ENCODE results near the gene BACH2. TPM values are rescaled to one million over a fixed set of nuclear protein-coding genes. Genes with fewer than 3 reads are reported as not detected.

Gene BACH2
- total and polyA plus RNA-seq, 10 of the 15 experiments (the other 5 are each of a cell fraction or from before 2014, with no cell fraction given) = 0.03 to 0.28 (median 0.04) TPM; not detected in 3

DNA sequence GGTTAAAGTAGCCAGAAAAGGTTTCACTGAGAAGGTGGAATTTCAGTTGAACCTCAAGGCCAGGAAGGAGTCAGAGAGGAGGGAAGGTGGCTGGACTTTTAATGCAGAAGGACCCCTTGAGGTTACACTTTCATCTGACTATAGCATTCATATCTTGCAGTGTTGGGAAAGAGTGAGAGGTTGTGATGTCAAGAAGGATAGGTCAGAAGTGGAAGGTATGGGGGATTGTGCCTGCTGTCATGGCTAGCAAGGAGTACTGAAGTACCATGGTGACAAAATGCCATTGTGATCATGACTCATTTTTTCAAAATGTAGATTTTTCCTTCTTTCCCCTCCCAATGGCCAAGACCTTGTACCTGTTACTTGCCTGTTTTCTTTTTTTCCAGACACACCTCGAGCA lies 5.2 kb upstream of the BACH2 start:
- 0% methylated on average over 1 of the region's 1 CpG for WGBS (ENCODE audit: insufficient coverage, insufficient replicate concordance, low lambda C conversion rate, missing lambda C conversion rate)
- intact Hi-C loops (cut with micrococcal nuclease; ENCODE audit: unreplicated experiment) (no loop called here), in situ Hi-C loops (cut with MboI) (no loop called here)
- Histone ChIP-seq H3K4me2 (ENCODE audit: control insufficient read depth, insufficient read depth) (no peak overlapping the region), H3K79me2 (ENCODE audit: control insufficient read depth, insufficient read depth, low read length) (no peaks in the 10 kb centered on the region), H3K36me3 (ENCODE audit: control insufficient read depth in 2 of 2, insufficient read depth in 2 of 2, low read length in 1 of 2) (no peaks in the 10 kb centered on the region), H3K9me3 (replicated peaks; ENCODE audit: control insufficient read depth, insufficient read depth, low read length) (no peaks in the 10 kb centered on the region), H3K4me3 (no peak overlapping the region), H3K27me3 (replicated peaks in 1 of 2; ENCODE audit: control insufficient read depth in 2 of 2, insufficient read depth in 2 of 2, low read length in 1 of 2) (peaks cover 14 to 22% of the 10 kb centered on the region in 2 experiments; a peak in 3 of 4 replicates), H2AFZ (ENCODE audit: control insufficient read depth, low read depth, low read length) (no peak overlapping the region), H3K4me1 (ENCODE audit: control insufficient read depth, insufficient read depth, low read length) (no peaks in the 10 kb centered on the region), H3K9ac (ENCODE audit: control insufficient read depth, insufficient read depth, low read length) (no peak overlapping the region), H3K27ac (ENCODE audit: control insufficient read depth, insufficient read depth) (no peak overlapping the region), H4K20me1 (ENCODE audit: control insufficient read depth, insufficient read depth) (no peaks in the 10 kb centered on the region)
- DNase-seq (ENCODE audit: low read depth, low spot score) (no peak), FAIRE-seq (no peak), ATAC-seq (no peak)
- SMC1A ChIA-PET (ENCODE audit: uncharacterized antibody, unreplicated experiment) = no interaction called here
- POLR2A ChIA-PET = no interaction called here
- CTCF ChIA-PET = no interaction called here
- TF ChIP-seq SP1 (IDR thresholded peaks at IDR 0.05; ENCODE audit: low read depth, low read length) = no peak
- RAD21 ChIA-PET (ENCODE audit: unreplicated experiment) = no interaction called here
- BruUV-seq (replicated peaks) = no TSS peak

GRCh38 chr6:90298459-90299053 lies 1.9 kb upstream of the BACH2 start:
- H3K79me2 ChIP-seq (ENCODE audit: control insufficient read depth, insufficient read depth, low read length) = no peaks in the 10 kb centered on the region
- no peak for DNase-seq (ENCODE audit: low read depth, low spot score)
- CTCF ChIA-PET = interaction anchor here (1.3 kb wide), 1 partner anchor 358 kb away, joined by 3 read pairs; no protein-coding TSS in a partner anchor
- no peaks in the 10 kb centered on the region for H3K9me3 ChIP-seq (replicated peaks; ENCODE audit: control insufficient read depth, insufficient read depth, low read length)
- no peak overlapping the region for H3K4me2 ChIP-seq (ENCODE audit: control insufficient read depth, insufficient read depth)
- RAD21 ChIA-PET (ENCODE audit: unreplicated experiment) = no interaction called here
- no peaks in the 10 kb centered on the region; the same call in 1 of the 2 replicates for H3K4me1 ChIP-seq (ENCODE audit: control insufficient read depth, insufficient read depth, low read length)
- H3K27me3 ChIP-seq (replicated peaks in 1 of 2; ENCODE audit: control insufficient read depth in 2 of 2, insufficient read depth in 2 of 2, low read length in 1 of 2) = peaks cover 19 to 36% of the 10 kb centered on the region in 2 experiments
- no peak for TF ChIP-seq MYC (IDR thresholded peaks at IDR 0.05; ENCODE audit: insufficient read depth, insufficient read length, insufficient replicate concordance, low read length, severe bottlenecking)
- no peak for TF ChIP-seq SREBF2 (IDR thresholded peaks at IDR 0.05; ENCODE audit: low read length)
- TF ChIP-seq SP1 (IDR thresholded peaks at IDR 0.05; ENCODE audit: low read depth, low read length) = no peak
- TF ChIP-seq FOS (IDR thresholded peaks at IDR 0.05; ENCODE audit: borderline replicate concordance, extremely low read depth, insufficient read length) = no peak
- TF ChIP-seq MYB (IDR thresholded peaks at IDR 0.05; ENCODE audit: borderline replicate concordance, low read depth, low read length) = no peak
- TF ChIP-seq HDAC2 (IDR thresholded peaks at IDR 0.05) = no peak
- no peak for TF ChIP-seq PAX5 (IDR thresholded peaks at IDR 0.05; ENCODE audit: borderline replicate concordance, low read depth, low read length)
- TF ChIP-seq RAD21 (IDR thresholded peaks at IDR 0.05; ENCODE audit: insufficient read depth, low read depth, low read length) = no peak
- no peak for TF ChIP-seq SUPT20H (IDR thresholded peaks at IDR 0.05; ENCODE audit: borderline replicate concordance, control insufficient read depth, low read depth, low read length)
- TF ChIP-seq CHD4 (IDR thresholded peaks at IDR 0.05) = no peak
- TF ChIP-seq KDM1A (IDR thresholded peaks at IDR 0.05; ENCODE audit: borderline replicate concordance) = no peak
- no peak for TF ChIP-seq RFX5 (IDR thresholded peaks at IDR 0.05; ENCODE audit: low read depth, low read length)
- no peak overlapping the region for H3K9ac ChIP-seq (ENCODE audit: control insufficient read depth, insufficient read depth, low read length)
- POLR2A ChIA-PET = interaction anchor here (0.8 kb wide), 1 partner anchor 20 kb away, joined by 3 read pairs; no protein-coding TSS in a partner anchor
- SMC1A ChIA-PET (ENCODE audit: uncharacterized antibody, unreplicated experiment) = interaction anchor here (1.0 to 1.1 kb wide), 2 partner anchors 10 to 180 kb away, joined by 3 read pairs; no protein-coding TSS in a partner anchor
- in situ Hi-C loops (cut with MboI) = no loop called here
- intact Hi-C loops (cut with micrococcal nuclease; ENCODE audit: unreplicated experiment) = no loop called here
- no peak overlapping the region for H3K4me3 ChIP-seq
- H3K27ac ChIP-seq (ENCODE audit: control insufficient read depth, insufficient read depth) = no peak overlapping the region
- no TSS peak for BruUV-seq (replicated peaks)
- ATAC-seq = no peak
- WGBS (ENCODE audit: insufficient coverage, insufficient replicate concordance, low lambda C conversion rate, missing lambda C conversion rate) = 42% methylated on average over 7 of the region's 7 CpGs
- H4K20me1 ChIP-seq (ENCODE audit: control insufficient read depth, insufficient read depth) = no peaks in the 10 kb centered on the region
- no peak overlapping the region for H2AFZ ChIP-seq (ENCODE audit: control insufficient read depth, low read depth, low read length)
- H3K36me3 ChIP-seq (ENCODE audit: control insufficient read depth in 2 of 2, insufficient read depth in 2 of 2, low read length in 1 of 2) = no peaks in the 10 kb centered on the region
- FAIRE-seq = no peak
